H1 (cell line): ENCODE results near the gene TP53I13. TPM values are rescaled to one million over a fixed set of nuclear protein-coding genes. Genes with fewer than 3 reads are reported as not detected.

ENCODE experiments used
- CHD1 ChIP-seq: IDR thresholded peaks from 2 replicates; pipeline ENCODE4 v1.6.1; 2012; ENCODE audit warnings: low read depth, low read length, improper control_type of control experiment
- CHD7 ChIP-seq: fragments of 300-600 bp; sonication (generic); IDR thresholded peaks from 2 replicates; pipeline ENCODE4 v1.7.1; 2012; ENCODE audit warnings: low read length, moderate library complexity, mild to moderate bottlenecking, inconsistent platforms; ENCODE audit not compliant: insufficient replicate concordance
- polyA plus RNA-seq, 7 experiments: library from polyadenylated mRNA; depleted of rRNA in 3 of 7; stranded (reverse) in 5 of 7; unstranded in 2 of 7; fragments of >200 nt in 5 of 7; fragments of 200-250 nt in 2 of 7; gene quantifications; 1 replicate in 5 of 7; 2 replicates in 1 of 7; 4 replicates in 1 of 7; pipeline versions ENCODE4 v1.2.1 to v1.2.3, GENCODE V29; 2011 to 2013; ENCODE audit warnings: missing spikeins in 2 of 7, mixed read lengths in 2 of 7
- total RNA-seq: library from RNA; stranded (reverse); fragmentation: NEBNext Ultra II Directional; extraction: Animal tissue kit (Norgen Biotek cat#: 25700); gene quantifications from 2 replicates; pipeline ENCODE4 v1.2.1, GENCODE V29; 2021

The TP53I13 gene
- total and polyA plus RNA-seq, 2 of the 8 experiments (the other 6 are each of a cell fraction or from before 2014, with no cell fraction given): 22.4 to 35.7 TPM

DNA sequence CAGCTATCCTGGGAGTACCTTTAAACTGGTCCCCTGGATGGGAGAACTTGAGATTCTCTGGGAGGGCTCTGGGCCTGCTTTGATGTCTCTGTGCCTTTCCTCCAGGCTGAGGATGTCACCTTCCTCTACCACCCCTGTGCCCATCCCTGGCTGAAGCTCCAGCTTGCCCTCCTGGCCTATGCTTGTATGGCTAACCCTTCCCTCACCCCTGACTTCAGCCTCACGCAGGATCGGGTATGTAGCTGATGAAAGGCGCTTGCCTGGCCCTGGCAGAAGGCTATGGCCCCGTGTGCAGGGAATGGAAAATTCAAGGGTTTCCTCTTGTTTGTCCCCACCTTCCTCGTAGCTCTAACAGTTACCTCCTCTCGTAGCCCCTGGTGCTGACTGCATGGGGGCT lies 3.0 kb downstream of the TP53I13 start (continued):
- TF ChIP-seq CHD7 (no peak), CHD1 (no peak)
